Adipocyte (in vitro differentiated cells): ENCODE measurements around the gene IGFBP3.

ENCODE experiments used
- DNase-seq: peaks from one replicate; pipeline ENCODE4 v3.0.0-alpha.2; 2015; ENCODE audit warnings: low read depth
- H3K27me3 ChIP-seq: replicated peaks from 2 replicates; pipeline ENCODE4 v1.7.0; 2013; ENCODE audit warnings: mild to moderate bottlenecking, low read length, moderate library complexity; ENCODE audit not compliant: control insufficient read depth, insufficient read depth
- H3K36me3 ChIP-seq: 2 replicates; pipeline ENCODE4 v1.7.0; 2013; ENCODE audit warnings: low read length, mild to moderate bottlenecking, moderate library complexity; ENCODE audit not compliant: control insufficient read depth, insufficient read depth, severe bottlenecking
- H3K4me1 ChIP-seq: 2 replicates; pipeline ENCODE4 v1.7.0; 2013; ENCODE audit warnings: mild to moderate bottlenecking, low read length, moderate library complexity; ENCODE audit not compliant: control insufficient read depth, insufficient read depth
- H3K4me3 ChIP-seq: 2 replicates; pipeline ENCODE4 v1.7.0; 2013; ENCODE audit warnings: mild to moderate bottlenecking, low read length, moderate library complexity
- H3K9ac ChIP-seq: 2 replicates; pipeline ENCODE4 v1.7.0; 2013; ENCODE audit warnings: mild to moderate bottlenecking, low read length, moderate library complexity
- H3K9me3 ChIP-seq: 2 replicates; pipeline ENCODE4 v1.7.0; 2013; ENCODE audit warnings: mild to moderate bottlenecking, low read length, moderate library complexity; ENCODE audit not compliant: control insufficient read depth

The IGFBP3 gene

DNA sequence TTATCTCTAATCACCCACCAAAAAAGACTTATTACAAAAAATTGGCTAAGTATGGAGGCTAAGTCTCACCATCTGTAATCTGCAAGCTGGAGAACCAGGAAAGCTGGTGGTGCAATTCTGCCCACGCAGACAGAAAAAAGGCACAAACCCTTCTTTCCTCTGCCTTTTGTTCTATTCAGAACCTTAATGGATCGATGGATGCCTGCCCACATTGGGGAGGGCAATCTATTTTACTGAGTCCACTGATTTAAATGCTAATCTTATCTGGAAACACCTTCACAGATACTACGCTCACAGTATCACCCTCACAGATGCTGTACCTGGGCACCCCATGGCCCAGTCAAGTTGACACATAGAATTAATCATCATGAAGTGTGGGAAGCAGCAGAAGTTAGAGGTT lies 10.2 kb downstream of the IGFBP3 start:
- H3K4me3 ChIP-seq: no peak overlapping the region

DNA sequence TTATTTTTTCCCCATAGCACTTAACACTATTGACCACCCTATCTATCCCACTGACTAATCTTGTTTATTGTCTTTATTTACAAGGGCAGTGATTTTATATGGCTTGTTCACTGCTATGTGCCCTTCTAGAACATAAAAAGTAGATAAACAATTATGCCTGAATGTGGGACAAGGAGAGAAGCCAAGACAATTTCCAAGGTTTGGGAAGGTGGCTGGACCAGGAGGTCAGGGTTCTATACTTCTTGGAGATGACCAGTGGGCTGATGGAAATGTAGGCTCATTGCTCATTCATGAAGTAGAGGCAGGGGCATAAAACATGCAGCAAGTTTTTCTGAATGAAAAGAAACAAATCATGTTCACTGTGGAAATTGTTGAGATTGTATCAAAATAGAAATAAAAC lies 11.5 kb downstream of the IGFBP3 start:
- Histone ChIP-seq H3K27me3 (no peaks in the 10 kb centered on the region), H3K4me3 (no peak overlapping the region), H3K4me1 (no peaks in the 10 kb centered on the region), H3K9me3 (peaks cover 16% of the 10 kb centered on the region), H3K9ac (no peak overlapping the region), H3K36me3 (peaks cover 31% of the 10 kb centered on the region)
- no peak for DNase-seq

More for the DNA sequence above, 10.2 kb downstream of the IGFBP3 start:
- Histone ChIP-seq H3K4me1 (peaks cover 2% of the 10 kb centered on the region), H3K9ac (no peak overlapping the region), H3K9me3 (peaks cover 8% of the 10 kb centered on the region), H3K27me3 (no peaks in the 10 kb centered on the region), H3K36me3 (peaks cover 42% of the 10 kb centered on the region)
- no peak for DNase-seq

DNA sequence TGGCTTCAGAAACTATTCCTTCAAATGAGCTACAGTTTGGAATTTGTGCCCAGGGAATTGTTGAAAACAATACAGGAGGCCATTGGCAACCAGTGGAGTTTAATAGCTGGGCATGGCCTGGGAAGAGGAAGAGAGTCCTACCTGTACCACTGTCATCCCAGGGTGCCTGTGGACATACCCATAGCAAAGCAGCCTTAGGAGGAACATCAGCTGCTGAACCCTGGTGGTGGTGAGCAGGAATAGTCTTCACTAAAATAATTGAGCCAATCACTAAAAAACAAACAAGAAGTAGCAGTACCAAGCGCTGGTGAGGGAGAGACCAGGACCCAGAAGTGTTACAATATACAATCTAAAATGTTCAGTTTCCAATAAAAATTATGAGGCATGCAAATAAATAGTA lies 18.3 kb downstream of the IGFBP3 start:
- Histone ChIP-seq H3K4me3 (no peak overlapping the region), H3K36me3 (no peaks in the 10 kb centered on the region), H3K4me1 (no peaks in the 10 kb centered on the region), H3K27me3 (peaks cover 6% of the 10 kb centered on the region), H3K9me3 (peaks cover 11% of the 10 kb centered on the region), H3K9ac (no peak overlapping the region)
- no peak for DNase-seq

DNA sequence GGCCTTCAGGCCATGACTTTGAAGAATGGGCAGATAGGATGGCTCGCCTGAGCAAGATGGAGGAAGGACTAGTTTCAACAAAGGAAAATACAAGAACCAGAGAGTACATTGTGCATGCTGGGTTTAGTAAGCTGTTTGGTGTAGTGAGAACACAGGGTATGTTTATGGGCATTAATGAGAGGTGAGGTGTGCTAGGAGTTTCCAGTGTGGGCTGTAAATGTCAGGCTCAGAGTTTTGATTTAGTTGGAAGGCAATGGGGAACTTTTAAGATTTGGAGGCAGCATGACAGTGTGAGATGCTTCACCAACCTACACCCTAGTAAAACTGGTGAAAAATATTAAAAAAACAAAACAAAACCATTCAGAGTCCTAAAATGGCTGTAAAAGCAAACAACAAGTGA lies 19.5 kb downstream of the IGFBP3 start:
- H3K4me3 ChIP-seq: no peak overlapping the region
- no peaks in the 10 kb centered on the region for H3K36me3 ChIP-seq
- no peak overlapping the region for H3K9ac ChIP-seq
- peaks cover 6% of the 10 kb centered on the region for H3K27me3 ChIP-seq
- DNase-seq: no peak
- peaks cover 10% of the 10 kb centered on the region for H3K9me3 ChIP-seq
- H3K4me1 ChIP-seq: no peaks in the 10 kb centered on the region

DNA sequence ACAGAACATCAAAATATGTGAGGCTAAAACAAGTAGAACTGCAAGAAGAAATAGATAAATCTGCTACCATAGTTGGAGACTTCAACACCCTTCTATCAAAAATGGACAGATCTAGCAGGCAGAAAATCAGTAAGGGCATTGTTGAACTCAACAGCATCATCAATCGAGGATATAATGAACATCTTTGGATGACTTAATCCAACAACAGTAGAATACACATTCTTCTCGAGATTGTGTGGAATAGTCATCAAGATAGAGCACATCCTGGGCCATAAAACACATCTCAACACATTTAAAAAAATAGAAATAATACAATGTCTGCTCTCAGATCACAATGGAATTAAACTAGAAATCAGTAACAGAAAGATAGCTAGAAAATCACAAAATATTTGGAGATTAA lies 22.9 kb downstream of the IGFBP3 start:
- H3K27me3 ChIP-seq: peaks cover 16% of the 10 kb centered on the region
- H3K36me3 ChIP-seq: no peaks in the 10 kb centered on the region
- no peak overlapping the region for H3K9ac ChIP-seq
- no peak overlapping the region for H3K4me3 ChIP-seq
- H3K9me3 ChIP-seq: no peaks in the 10 kb centered on the region
- H3K4me1 ChIP-seq: no peaks in the 10 kb centered on the region
- no peak for DNase-seq

DNA sequence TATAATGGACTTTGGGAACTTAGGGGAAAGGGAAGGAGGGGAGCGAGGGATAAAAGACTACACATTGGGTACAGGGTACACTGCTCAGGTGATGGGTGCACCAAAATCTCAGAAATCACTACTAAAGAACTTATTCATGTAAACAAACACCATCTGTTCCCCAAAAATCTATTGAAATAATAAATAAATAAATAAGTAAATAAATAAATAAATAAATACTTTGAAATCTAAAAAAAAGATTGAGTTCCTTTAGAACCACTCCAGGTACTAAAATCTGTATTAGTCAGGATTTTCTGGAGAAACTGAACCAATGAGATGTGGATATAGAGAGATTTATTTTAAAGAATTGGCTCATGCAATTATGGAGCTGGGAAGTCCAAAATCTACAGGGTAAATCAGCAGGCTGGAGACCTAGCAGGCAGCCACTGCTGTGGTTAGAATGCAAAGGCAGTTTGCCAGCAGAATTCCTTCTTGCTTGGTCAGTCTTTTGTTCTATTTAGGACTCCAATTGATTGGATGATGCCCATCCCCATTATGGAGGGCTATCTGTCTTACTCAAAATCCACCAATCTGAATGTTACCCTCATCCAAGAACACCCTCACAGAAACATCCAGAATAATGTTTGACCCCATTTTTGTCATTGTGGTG lies 23.9 kb downstream of the IGFBP3 start:
- Histone ChIP-seq H3K4me3 (no peak overlapping the region), H3K36me3 (no peaks in the 10 kb centered on the region), H3K4me1 (no peaks in the 10 kb centered on the region), H3K9me3 (no peaks in the 10 kb centered on the region), H3K9ac (no peak overlapping the region), H3K27me3 (peaks cover 16% of the 10 kb centered on the region)
- peak; percentile 62 for DNase-seq

DNA sequence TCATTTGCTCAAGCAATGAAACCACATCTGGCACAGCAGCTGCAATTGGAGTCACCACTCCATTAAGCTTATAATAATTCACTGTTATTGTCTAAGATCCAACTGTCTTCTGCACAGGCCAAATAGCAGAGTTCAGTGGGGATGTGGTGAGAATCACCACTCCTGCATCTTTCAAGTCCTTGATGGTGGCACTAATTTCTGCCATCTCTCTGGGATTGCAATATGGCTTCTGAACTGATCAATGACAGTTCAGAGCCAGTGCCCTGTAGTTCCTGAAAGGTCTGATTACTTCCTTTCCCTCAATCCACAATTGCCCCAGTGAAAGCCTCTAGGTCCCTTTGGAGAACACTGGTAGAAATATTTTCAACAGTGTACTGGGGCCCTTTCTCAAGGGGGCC lies 26.4 kb downstream of the IGFBP3 start:
- Histone ChIP-seq H3K36me3 (no peaks in the 10 kb centered on the region), H3K4me3 (no peak overlapping the region), H3K4me1 (no peaks in the 10 kb centered on the region), H3K9me3 (no peaks in the 10 kb centered on the region), H3K9ac (no peak overlapping the region), H3K27me3 (peaks cover 24% of the 10 kb centered on the region)
- DNase-seq: no peak

DNA sequence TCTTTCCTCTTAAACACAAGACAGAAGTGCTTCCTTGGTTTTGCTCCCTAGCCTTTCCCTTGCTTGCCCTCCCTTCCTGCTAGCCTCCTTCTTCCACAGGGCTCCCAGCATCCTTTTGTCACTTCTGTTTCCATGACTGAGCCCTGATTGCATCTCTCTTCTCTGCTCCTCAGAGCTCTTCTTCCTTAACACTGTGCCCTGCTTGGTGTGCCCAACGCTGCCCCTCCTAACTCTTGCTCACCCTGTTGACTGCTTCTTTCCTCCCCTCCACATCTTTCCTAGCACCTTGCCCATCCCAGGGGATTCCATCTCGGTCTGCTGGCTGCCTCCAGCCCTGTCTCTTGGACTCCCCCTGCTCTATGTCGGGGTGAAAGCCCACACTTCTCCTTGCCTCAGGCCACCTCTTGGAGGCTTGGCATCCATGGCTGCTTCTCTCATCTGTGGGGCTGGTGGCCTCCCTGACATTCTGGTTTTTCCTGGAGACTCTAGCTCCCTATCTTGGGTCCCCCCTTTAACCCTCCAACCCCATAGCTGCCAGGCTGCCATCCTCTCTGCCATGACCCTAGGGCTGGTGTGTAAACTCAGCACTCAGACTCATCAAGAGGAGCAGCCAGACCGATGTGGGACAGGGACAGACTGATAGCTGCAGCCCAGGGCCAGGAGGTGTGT lies 26.9 kb downstream of the IGFBP3 start:
- H3K36me3 ChIP-seq: no peaks in the 10 kb centered on the region
- peaks cover 29% of the 10 kb centered on the region for H3K27me3 ChIP-seq

DNA sequence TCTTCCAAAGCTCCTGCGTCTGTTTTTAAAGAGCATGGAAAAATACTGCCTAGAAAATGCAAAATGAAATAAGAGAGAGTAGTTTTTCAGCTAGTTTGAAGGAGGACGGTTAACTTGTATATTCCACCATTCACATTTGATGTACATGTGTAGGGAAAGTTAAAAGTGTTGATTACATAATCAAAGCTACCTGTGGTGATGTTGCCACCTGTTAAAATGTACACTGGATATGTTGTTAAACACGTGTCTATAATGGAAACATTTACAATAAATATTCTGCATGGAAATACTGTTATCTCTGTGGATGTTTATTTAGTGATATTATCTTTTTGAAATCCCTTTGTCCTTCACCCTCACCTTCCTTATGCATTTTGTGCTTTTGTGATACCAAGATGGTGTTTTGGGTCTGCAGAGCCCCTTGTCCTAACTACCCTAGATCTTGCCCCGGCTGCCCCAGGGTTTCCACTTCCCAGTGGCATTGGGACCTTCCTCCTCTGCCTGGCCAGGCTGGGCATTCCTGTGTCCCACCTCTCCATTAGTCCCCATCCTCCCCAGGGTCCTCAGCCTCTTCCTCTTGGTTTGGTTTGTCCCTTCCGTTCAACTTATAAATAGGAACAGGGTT lies 27.6 kb downstream of the IGFBP3 start:
- Histone ChIP-seq H3K4me3 (no peak overlapping the region), H3K4me1 (no peaks in the 10 kb centered on the region), H3K36me3 (no peaks in the 10 kb centered on the region), H3K9me3 (no peaks in the 10 kb centered on the region), H3K27me3 (peaks cover 30% of the 10 kb centered on the region), H3K9ac (no peak overlapping the region)
- DNase-seq: no peak

More for the DNA sequence above, 26.9 kb downstream of the IGFBP3 start:
- Histone ChIP-seq H3K9me3 (no peaks in the 10 kb centered on the region), H3K4me1 (no peaks in the 10 kb centered on the region), H3K4me3 (no peak overlapping the region), H3K9ac (no peak overlapping the region)
- no peak for DNase-seq

DNA sequence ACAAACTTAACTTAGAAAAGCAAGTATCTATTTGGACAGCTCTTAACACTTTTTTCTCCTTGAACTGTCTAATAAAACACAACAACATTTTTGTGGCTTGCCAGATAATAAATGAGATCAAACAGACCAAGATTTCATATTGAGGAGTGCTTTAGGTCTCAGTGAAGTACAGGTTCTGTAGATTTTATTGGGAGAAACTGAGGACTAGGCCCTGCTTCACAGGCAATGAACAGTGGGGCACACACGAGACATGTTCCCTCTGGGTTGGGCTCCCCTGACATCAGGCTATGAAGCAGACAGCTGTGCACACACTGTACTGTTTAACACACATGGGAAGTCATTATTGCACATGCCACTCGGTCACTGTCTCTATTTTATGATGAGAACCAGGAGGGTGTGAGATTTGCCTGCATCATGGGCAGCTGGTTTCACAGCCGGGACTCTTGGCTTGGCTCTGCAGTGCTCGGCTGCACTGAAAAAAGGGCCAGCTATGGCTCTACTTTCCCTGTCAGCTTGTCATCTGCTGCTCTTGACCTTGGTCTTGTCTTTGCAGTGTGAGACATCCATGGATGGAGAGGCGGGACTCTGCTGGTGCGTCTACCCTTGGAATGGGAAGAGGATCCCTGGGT lies 28.6 kb downstream of the IGFBP3 start:
- Histone ChIP-seq H3K9me3 (no peaks in the 10 kb centered on the region), H3K27me3 (peaks cover 39% of the 10 kb centered on the region), H3K4me3 (no peak overlapping the region), H3K9ac (no peak overlapping the region), H3K4me1 (no peaks in the 10 kb centered on the region), H3K36me3 (no peaks in the 10 kb centered on the region)
- DNase-seq: no peak
